Measurements from ENCODE around the gene G6PC1. TPM values are rescaled to one million over a fixed set of nuclear protein-coding genes. Genes with fewer than 3 reads are reported as not detected.

Gene G6PC1
- total and polyA plus RNA-seq, 2 of the 13 experiments (the other 11 are each of a cell fraction or from before 2014, with no cell fraction given): 1.7 to 37.9 TPM

DNA sequence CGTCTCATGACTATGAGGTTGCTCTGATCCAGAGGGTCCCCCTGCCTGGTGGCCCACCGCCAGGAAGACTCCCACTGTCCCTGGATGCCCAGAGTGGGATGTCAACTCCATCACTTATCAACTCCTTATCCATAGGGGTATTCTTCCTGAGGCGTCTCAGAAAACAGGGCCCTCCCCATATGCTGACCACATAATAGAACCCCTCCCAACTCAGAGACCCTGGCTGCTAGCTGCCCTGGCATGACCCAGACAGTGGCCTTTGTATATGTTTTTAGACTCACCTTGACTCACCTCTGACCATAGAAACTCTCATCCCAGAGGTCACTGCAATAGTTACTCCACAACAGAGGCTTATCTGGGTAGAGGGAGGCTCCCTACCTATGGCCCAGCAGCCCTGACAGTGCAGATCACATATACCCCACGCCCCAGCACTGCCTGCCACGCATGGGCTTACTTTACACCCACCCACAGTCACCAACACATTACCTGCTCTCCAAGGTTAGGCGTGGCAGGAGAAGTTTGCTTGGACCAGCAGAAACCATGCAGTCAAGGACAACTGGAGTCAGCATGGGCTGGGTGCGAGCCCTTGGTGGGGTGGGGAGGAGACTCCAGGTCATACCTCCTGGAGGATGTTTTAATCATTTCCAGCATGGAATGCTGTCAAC lies 2.3 kb upstream of the G6PC1 start (continued):
- TF ChIP-seq KMT2B (CRISPR knock-in tag; IDR thresholded peaks at IDR 0.05) (no peak), PPARG (CRISPR knock-in tag; conservative IDR thresholded peaks at IDR 0.05) (0 out of 2 replicates have a peak, but pooled peaks have one; percentile 45), NR2F1 (CRISPR knock-in tag; IDR thresholded peaks at IDR 0.05) (no peak), GATAD2A (CRISPR knock-in tag; IDR thresholded peaks at IDR 0.05) (0 out of 2 replicates have a peak, but pooled peaks have one; percentile 37), ZBTB42 (CRISPR knock-in tag; IDR thresholded peaks at IDR 0.05) (no peak), ZNF577 (CRISPR knock-in tag; IDR thresholded peaks at IDR 0.05; ENCODE audit: borderline replicate concordance, low read depth) (no peak), ZZZ3 (CRISPR knock-in tag; IDR thresholded peaks at IDR 0.05; ENCODE audit: borderline replicate concordance) (no peak), IRX3 (CRISPR knock-in tag; IDR thresholded peaks at IDR 0.05; ENCODE audit: borderline replicate concordance, low read depth) (no peak), MAFK (conservative IDR thresholded peaks at IDR 0.05 in 1 of 2, IDR thresholded peaks at IDR 0.05 in 1 of 2; ENCODE audit: low read length in 2 of 2) (0 out of 4 replicates have a peak, but pooled peaks of 1 of the 2 experiments have one; percentile 26), ZNF607 (CRISPR knock-in tag; IDR thresholded peaks at IDR 0.05; ENCODE audit: borderline replicate concordance) (no peak), MXD4 (CRISPR knock-in tag; IDR thresholded peaks at IDR 0.05) (0 out of 2 replicates have a peak, but pooled peaks have one; percentile 29), ZNF879 (CRISPR knock-in tag; IDR thresholded peaks at IDR 0.05) (no peak), TBP (CRISPR knock-in tag; IDR thresholded peaks at IDR 0.05) (no peak), ISL2 (CRISPR knock-in tag; IDR thresholded peaks at IDR 0.05) (no peak), ZNF34 (CRISPR knock-in tag; IDR thresholded peaks at IDR 0.05; ENCODE audit: borderline replicate concordance) (no peak)
- TF ChIP-seq, protein P1, sequence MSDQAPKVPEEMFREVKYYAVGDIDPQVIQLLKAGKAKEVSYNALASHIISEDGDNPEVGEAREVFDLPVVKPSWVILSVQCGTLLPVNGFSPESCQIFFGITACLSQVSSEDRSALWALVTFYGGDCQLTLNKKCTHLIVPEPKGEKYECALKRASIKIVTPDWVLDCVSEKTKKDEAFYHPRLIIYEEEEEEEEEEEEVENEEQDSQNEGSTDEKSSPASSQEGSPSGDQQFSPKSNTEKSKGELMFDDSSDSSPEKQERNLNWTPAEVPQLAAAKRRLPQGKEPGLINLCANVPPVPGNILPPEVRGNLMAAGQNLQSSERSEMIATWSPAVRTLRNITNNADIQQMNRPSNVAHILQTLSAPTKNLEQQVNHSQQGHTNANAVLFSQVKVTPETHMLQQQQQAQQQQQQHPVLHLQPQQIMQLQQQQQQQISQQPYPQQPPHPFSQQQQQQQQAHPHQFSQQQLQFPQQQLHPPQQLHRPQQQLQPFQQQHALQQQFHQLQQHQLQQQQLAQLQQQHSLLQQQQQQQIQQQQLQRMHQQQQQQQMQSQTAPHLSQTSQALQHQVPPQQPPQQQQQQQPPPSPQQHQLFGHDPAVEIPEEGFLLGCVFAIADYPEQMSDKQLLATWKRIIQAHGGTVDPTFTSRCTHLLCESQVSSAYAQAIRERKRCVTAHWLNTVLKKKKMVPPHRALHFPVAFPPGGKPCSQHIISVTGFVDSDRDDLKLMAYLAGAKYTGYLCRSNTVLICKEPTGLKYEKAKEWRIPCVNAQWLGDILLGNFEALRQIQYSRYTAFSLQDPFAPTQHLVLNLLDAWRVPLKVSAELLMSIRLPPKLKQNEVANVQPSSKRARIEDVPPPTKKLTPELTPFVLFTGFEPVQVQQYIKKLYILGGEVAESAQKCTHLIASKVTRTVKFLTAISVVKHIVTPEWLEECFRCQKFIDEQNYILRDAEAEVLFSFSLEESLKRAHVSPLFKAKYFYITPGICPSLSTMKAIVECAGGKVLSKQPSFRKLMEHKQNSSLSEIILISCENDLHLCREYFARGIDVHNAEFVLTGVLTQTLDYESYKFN (CRISPR knock-in tag; conservative IDR thresholded peaks at IDR 0.05): peak; percentile 77
- TF ChIP-seq, protein P2, sequence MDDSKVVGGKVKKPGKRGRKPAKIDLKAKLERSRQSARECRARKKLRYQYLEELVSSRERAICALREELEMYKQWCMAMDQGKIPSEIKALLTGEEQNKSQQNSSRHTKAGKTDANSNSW (CRISPR knock-in tag; IDR thresholded peaks at IDR 0.05; ENCODE audit: borderline replicate concordance): no peak
- TF ChIP-seq, protein P3, sequence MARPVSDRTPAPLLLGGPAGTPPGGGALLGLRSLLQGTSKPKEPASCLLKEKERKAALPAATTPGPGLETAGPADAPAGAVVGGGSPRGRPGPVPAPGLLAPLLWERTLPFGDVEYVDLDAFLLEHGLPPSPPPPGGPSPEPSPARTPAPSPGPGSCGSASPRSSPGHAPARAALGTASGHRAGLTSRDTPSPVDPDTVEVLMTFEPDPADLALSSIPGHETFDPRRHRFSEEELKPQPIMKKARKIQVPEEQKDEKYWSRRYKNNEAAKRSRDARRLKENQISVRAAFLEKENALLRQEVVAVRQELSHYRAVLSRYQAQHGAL (CRISPR knock-in tag; IDR thresholded peaks at IDR 0.05; ENCODE audit: not compliant biosample characterization): no peak
- TF ChIP-seq, protein P4, sequence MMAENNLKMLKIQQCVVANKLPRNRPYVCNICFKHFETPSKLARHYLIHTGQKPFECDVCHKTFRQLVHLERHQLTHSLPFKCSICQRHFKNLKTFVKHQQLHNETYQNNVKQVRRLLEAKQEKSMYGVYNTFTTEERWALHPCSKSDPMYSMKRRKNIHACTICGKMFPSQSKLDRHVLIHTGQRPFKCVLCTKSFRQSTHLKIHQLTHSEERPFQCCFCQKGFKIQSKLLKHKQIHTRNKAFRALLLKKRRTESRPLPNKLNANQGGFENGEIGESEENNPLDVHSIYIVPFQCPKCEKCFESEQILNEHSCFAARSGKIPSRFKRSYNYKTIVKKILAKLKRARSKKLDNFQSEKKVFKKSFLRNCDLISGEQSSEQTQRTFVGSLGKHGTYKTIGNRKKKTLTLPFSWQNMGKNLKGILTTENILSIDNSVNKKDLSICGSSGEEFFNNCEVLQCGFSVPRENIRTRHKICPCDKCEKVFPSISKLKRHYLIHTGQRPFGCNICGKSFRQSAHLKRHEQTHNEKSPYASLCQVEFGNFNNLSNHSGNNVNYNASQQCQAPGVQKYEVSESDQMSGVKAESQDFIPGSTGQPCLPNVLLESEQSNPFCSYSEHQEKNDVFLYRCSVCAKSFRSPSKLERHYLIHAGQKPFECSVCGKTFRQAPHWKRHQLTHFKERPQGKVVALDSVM (CRISPR knock-in tag; IDR thresholded peaks at IDR 0.05): no peak
- TF ChIP-seq, protein P5, sequence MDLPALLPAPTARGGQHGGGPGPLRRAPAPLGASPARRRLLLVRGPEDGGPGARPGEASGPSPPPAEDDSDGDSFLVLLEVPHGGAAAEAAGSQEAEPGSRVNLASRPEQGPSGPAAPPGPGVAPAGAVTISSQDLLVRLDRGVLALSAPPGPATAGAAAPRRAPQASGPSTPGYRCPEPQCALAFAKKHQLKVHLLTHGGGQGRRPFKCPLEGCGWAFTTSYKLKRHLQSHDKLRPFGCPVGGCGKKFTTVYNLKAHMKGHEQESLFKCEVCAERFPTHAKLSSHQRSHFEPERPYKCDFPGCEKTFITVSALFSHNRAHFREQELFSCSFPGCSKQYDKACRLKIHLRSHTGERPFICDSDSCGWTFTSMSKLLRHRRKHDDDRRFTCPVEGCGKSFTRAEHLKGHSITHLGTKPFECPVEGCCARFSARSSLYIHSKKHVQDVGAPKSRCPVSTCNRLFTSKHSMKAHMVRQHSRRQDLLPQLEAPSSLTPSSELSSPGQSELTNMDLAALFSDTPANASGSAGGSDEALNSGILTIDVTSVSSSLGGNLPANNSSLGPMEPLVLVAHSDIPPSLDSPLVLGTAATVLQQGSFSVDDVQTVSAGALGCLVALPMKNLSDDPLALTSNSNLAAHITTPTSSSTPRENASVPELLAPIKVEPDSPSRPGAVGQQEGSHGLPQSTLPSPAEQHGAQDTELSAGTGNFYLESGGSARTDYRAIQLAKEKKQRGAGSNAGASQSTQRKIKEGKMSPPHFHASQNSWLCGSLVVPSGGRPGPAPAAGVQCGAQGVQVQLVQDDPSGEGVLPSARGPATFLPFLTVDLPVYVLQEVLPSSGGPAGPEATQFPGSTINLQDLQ (CRISPR knock-in tag; IDR thresholded peaks at IDR 0.05): no peak

Data from HepG2 (cell line).